ENCODE results near the gene CXorf66.

DNA sequence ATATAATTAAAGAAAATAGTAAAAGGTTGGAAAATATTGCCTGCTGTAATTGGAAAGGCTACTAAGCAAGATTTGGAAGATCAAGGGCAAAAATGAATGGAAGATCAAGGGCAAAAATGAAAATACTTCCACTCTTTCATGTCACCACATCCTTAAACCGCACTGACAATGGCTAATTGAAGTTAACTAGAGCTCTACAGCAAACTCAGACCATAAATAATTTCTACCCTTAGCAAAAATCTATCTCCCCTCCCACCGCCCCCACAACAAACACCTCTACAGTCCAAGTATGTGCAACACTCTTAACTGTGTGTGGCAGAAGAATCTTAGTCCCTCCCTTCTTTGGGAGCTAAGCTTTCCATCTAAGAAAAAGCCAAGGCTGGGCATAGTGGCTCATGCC, 59.6 kb downstream of the CXorf66 start:
- TF ChIP-seq, protein P1, sequence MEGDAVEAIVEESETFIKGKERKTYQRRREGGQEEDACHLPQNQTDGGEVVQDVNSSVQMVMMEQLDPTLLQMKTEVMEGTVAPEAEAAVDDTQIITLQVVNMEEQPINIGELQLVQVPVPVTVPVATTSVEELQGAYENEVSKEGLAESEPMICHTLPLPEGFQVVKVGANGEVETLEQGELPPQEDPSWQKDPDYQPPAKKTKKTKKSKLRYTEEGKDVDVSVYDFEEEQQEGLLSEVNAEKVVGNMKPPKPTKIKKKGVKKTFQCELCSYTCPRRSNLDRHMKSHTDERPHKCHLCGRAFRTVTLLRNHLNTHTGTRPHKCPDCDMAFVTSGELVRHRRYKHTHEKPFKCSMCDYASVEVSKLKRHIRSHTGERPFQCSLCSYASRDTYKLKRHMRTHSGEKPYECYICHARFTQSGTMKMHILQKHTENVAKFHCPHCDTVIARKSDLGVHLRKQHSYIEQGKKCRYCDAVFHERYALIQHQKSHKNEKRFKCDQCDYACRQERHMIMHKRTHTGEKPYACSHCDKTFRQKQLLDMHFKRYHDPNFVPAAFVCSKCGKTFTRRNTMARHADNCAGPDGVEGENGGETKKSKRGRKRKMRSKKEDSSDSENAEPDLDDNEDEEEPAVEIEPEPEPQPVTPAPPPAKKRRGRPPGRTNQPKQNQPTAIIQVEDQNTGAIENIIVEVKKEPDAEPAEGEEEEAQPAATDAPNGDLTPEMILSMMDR (IDR thresholded peaks at IDR 0.05): no peak
- TF ChIP-seq POLR2A (IDR thresholded peaks at IDR 0.05): no peak
